Central memory CD4-positive, alpha-beta T cell (primary cell): ENCODE measurements around the gene ZNF554.
"Not testable (repeated sequence)": the region's sequence is repeated elsewhere in the genome, so short reads cannot be mapped to it uniquely, and the experiment has no call there.

Experiments
- DNase-seq: peaks from one replicate; pipeline ENCODE4 v3.0.0; 2022

The ZNF554 gene

GRCh38 chr19:2791440-2791839 is 28.2 kb upstream of the ZNF554 start:
- DNase-seq, result no peak

GRCh38 chr19:2791876-2792275 is 27.8 kb upstream of the ZNF554 start:
- no peak for DNase-seq

GRCh38 chr19:2792666-2793065 is 27.0 kb upstream of the ZNF554 start:
- DNase-seq, result not testable (repeated sequence)

- no peak for DNase-seq
Observed at GRCh38 chr19:2793126-2793525, 26.5 kb upstream of the ZNF554 start.

GRCh38 chr19:2793577-2793976 is 26.1 kb upstream of the ZNF554 start:
- no peak for DNase-seq

GRCh38 chr19:2795827-2796658 is 23.6 kb upstream of the ZNF554 start:
- no peak for DNase-seq

GRCh38 chr19:2796659-2797266 is 22.9 kb upstream of the ZNF554 start:
- DNase-seq, result no peak

- no peak for DNase-seq
Observed at GRCh38 chr19:2797280-2797679, 22.4 kb upstream of the ZNF554 start.

GRCh38 chr19:2798158-2798685 is 21.4 kb upstream of the ZNF554 start:
- DNase-seq, result no peak

- no peak for DNase-seq
Observed at GRCh38 chr19:2798733-2799132, 20.9 kb upstream of the ZNF554 start.

- no peak for DNase-seq
Observed at GRCh38 chr19:2799273-2800020, 20.2 kb upstream of the ZNF554 start.

- no peak for DNase-seq
Observed at GRCh38 chr19:2800506-2800905, 19.2 kb upstream of the ZNF554 start.

- no peak for DNase-seq
Observed at GRCh38 chr19:2802826-2803225, 16.8 kb upstream of the ZNF554 start.

GRCh38 chr19:2803486-2804155 is 16.0 kb upstream of the ZNF554 start:
- DNase-seq, result no peak

GRCh38 chr19:2804156-2805004 is 15.3 kb upstream of the ZNF554 start:
- DNase-seq, result no peak

- no peak for DNase-seq
Observed at GRCh38 chr19:2805261-2805900, 14.3 kb upstream of the ZNF554 start.

- no peak for DNase-seq
Observed at GRCh38 chr19:2805991-2806649, 13.5 kb upstream of the ZNF554 start.

GRCh38 chr19:2806736-2807378 is 12.8 kb upstream of the ZNF554 start:
- DNase-seq, result no peak

GRCh38 chr19:2807379-2808128 is 12.1 kb upstream of the ZNF554 start:
- no peak for DNase-seq
